T-helper 1 cell treated with Interleukin-12 subunit alpha and Interleukin-12 subunit beta and Interleukin-4 antibody, amounts not matched to agents 30 μg/mL and 1 μg/mL, for 36 hours (primary cell): ENCODE measurements around the gene MOG.
"Not testable (repeated sequence)": the region's sequence is repeated elsewhere in the genome, so short reads cannot be mapped to it uniquely, and the experiment has no call there.

ENCODE experiments used
- H3K27ac Mint-ChIP-seq: one replicate; pipeline ENCODE4 v1.8.0; 2021; ENCODE audit warnings: mild to moderate bottlenecking, mixed read lengths
- H3K27me3 Mint-ChIP-seq: one replicate; pipeline ENCODE4 v1.8.0; 2021; ENCODE audit warnings: low read depth, mixed read lengths
- H3K36me3 Mint-ChIP-seq: one replicate; pipeline ENCODE4 v1.8.0; 2021; ENCODE audit warnings: low read depth, mixed read lengths
- H3K4me1 Mint-ChIP-seq: one replicate; pipeline ENCODE4 v1.8.0; 2021; ENCODE audit warnings: low read depth, mixed read lengths
- H3K4me3 Mint-ChIP-seq: one replicate; pipeline ENCODE4 v1.8.0; 2021; ENCODE audit warnings: mild to moderate bottlenecking, moderate library complexity, mixed read lengths
- H3K9me3 Mint-ChIP-seq: one replicate; pipeline ENCODE4 v1.8.0; 2021; ENCODE audit warnings: mixed read lengths

The MOG gene

GRCh38 chr6:29655658-29656057 is 1.2 kb upstream of the MOG start:
- H3K4me3 Mint-ChIP-seq = no peak overlapping the region
- peaks cover 29% of the 10 kb centered on the region for H3K27me3 Mint-ChIP-seq
- no peaks in the 10 kb centered on the region for H3K9me3 Mint-ChIP-seq
- peaks cover 3% of the 10 kb centered on the region for H3K4me1 Mint-ChIP-seq
- no peak overlapping the region for H3K27ac Mint-ChIP-seq
- no peaks in the 10 kb centered on the region for H3K36me3 Mint-ChIP-seq

- H3K27ac Mint-ChIP-seq = no peak overlapping the region
- peaks cover 34% of the 10 kb centered on the region for H3K27me3 Mint-ChIP-seq
- H3K4me1 Mint-ChIP-seq = peaks cover 3% of the 10 kb centered on the region
Observed at GRCh38 chr6:29656157-29656556, 735 bp upstream of the MOG start.

GRCh38 chr6:29661071-29661470 is 4.2 kb downstream of the MOG start:
- Mint-ChIP-seq H3K27me3 (peaks cover 46% of the 10 kb centered on the region), H3K4me3 (no peak overlapping the region), H3K4me1 (no peaks in the 10 kb centered on the region), H3K36me3 (no peaks in the 10 kb centered on the region), H3K9me3 (no peaks in the 10 kb centered on the region), H3K27ac (no peak overlapping the region)

More at GRCh38 chr6:29656157-29656556, 735 bp upstream of the MOG start:
- Mint-ChIP-seq H3K9me3 (no peaks in the 10 kb centered on the region), H3K4me3 (no peak overlapping the region), H3K36me3 (no peaks in the 10 kb centered on the region)

GRCh38 chr6:29661502-29662141 is 4.7 kb downstream of the MOG start:
- not testable (repeated sequence) for H3K9me3 Mint-ChIP-seq, H3K4me1 Mint-ChIP-seq, H3K27ac Mint-ChIP-seq, H3K36me3 Mint-ChIP-seq, H3K4me3 Mint-ChIP-seq
- peaks cover 42% of the 10 kb centered on the region for H3K27me3 Mint-ChIP-seq

GRCh38 chr6:29663300-29664042 is 6.6 kb downstream of the MOG start:
- Mint-ChIP-seq H3K4me1 (no peaks in the 10 kb centered on the region), H3K36me3 (no peaks in the 10 kb centered on the region), H3K27ac (no peak overlapping the region), H3K27me3 (peaks cover 43% of the 10 kb centered on the region), H3K9me3 (no peaks in the 10 kb centered on the region), H3K4me3 (no peak overlapping the region)

GRCh38 chr6:29665942-29666825 is 9.3 kb downstream of the MOG start:
- H3K27me3 Mint-ChIP-seq = peaks cover 37% of the 10 kb centered on the region
- no peaks in the 10 kb centered on the region for H3K36me3 Mint-ChIP-seq
- H3K9me3 Mint-ChIP-seq = no peaks in the 10 kb centered on the region
- no peaks in the 10 kb centered on the region for H3K4me1 Mint-ChIP-seq
- no peak overlapping the region for H3K27ac Mint-ChIP-seq
- no peak overlapping the region for H3K4me3 Mint-ChIP-seq

GRCh38 chr6:29666826-29667130 is 9.9 kb downstream of the MOG start:
- Mint-ChIP-seq H3K36me3 (no peaks in the 10 kb centered on the region), H3K27ac (no peak overlapping the region), H3K4me3 (no peak overlapping the region), H3K9me3 (no peaks in the 10 kb centered on the region), H3K27me3 (peaks cover 34% of the 10 kb centered on the region), H3K4me1 (no peaks in the 10 kb centered on the region)

- no peaks in the 10 kb centered on the region for H3K4me1 Mint-ChIP-seq
- H3K4me3 Mint-ChIP-seq = no peak overlapping the region
- peaks cover 31% of the 10 kb centered on the region for H3K27me3 Mint-ChIP-seq
- H3K27ac Mint-ChIP-seq = no peak overlapping the region
- H3K36me3 Mint-ChIP-seq = no peaks in the 10 kb centered on the region
- no peaks in the 10 kb centered on the region for H3K9me3 Mint-ChIP-seq
Observed at GRCh38 chr6:29667158-29667557, 10.3 kb downstream of the MOG start.

GRCh38 chr6:29671026-29671425 is 14.1 kb downstream of the MOG start:
- Mint-ChIP-seq H3K4me3 (no peak overlapping the region), H3K27ac (no peak overlapping the region), H3K4me1 (no peaks in the 10 kb centered on the region), H3K27me3 (peaks cover 22% of the 10 kb centered on the region), H3K9me3 (no peaks in the 10 kb centered on the region), H3K36me3 (no peaks in the 10 kb centered on the region)

GRCh38 chr6:29672116-29672515 is 15.2 kb downstream of the MOG start:
- not testable (repeated sequence) for H3K4me3 Mint-ChIP-seq, H3K4me1 Mint-ChIP-seq, H3K27ac Mint-ChIP-seq, H3K36me3 Mint-ChIP-seq, H3K9me3 Mint-ChIP-seq
- peaks cover 22% of the 10 kb centered on the region for H3K27me3 Mint-ChIP-seq

GRCh38 chr6:29673161-29673560 is 16.3 kb downstream of the MOG start:
- Mint-ChIP-seq H3K9me3 (no peaks in the 10 kb centered on the region), H3K27ac (no peak overlapping the region), H3K4me1 (peaks cover 6% of the 10 kb centered on the region), H3K27me3 (peaks cover 14% of the 10 kb centered on the region), H3K4me3 (no peak overlapping the region), H3K36me3 (no peaks in the 10 kb centered on the region)

- Mint-ChIP-seq H3K4me1 (peaks cover 6% of the 10 kb centered on the region), H3K36me3 (no peaks in the 10 kb centered on the region), H3K27ac (no peak overlapping the region), H3K4me3 (no peak overlapping the region), H3K9me3 (no peaks in the 10 kb centered on the region), H3K27me3 (peaks cover 13% of the 10 kb centered on the region)
Observed at GRCh38 chr6:29674008-29674407, 17.1 kb downstream of the MOG start.

GRCh38 chr6:29675561-29675960 is 18.7 kb downstream of the MOG start:
- Mint-ChIP-seq H3K27ac (no peak overlapping the region), H3K9me3 (no peaks in the 10 kb centered on the region), H3K4me3 (no peak overlapping the region), H3K27me3 (peaks cover 10% of the 10 kb centered on the region), H3K4me1 (peaks cover 10% of the 10 kb centered on the region), H3K36me3 (no peaks in the 10 kb centered on the region)

- H3K4me3 Mint-ChIP-seq = no peak overlapping the region
- peaks cover 10% of the 10 kb centered on the region for H3K4me1 Mint-ChIP-seq
- peaks cover 4% of the 10 kb centered on the region for H3K27me3 Mint-ChIP-seq
- H3K36me3 Mint-ChIP-seq = no peaks in the 10 kb centered on the region
- no peaks in the 10 kb centered on the region for H3K9me3 Mint-ChIP-seq
- peak overlapping the region; percentile 79 for H3K27ac Mint-ChIP-seq
Observed at GRCh38 chr6:29676981-29677601, 20.2 kb downstream of the MOG start.
